GM19455 (cell line): ENCODE data around the gene CAPN11.
"Not testable (repeated sequence)": the region's sequence is repeated elsewhere in the genome, so short reads cannot be mapped to it uniquely, and the experiment has no call there.

Experiments
- ATAC-seq: cut with Tn5 transposase; IDR thresholded peaks from one replicate; pipeline ENCODE4 v1.9.1; 2021; ENCODE audit not compliant: unreplicated experiment

The CAPN11 gene

DNA sequence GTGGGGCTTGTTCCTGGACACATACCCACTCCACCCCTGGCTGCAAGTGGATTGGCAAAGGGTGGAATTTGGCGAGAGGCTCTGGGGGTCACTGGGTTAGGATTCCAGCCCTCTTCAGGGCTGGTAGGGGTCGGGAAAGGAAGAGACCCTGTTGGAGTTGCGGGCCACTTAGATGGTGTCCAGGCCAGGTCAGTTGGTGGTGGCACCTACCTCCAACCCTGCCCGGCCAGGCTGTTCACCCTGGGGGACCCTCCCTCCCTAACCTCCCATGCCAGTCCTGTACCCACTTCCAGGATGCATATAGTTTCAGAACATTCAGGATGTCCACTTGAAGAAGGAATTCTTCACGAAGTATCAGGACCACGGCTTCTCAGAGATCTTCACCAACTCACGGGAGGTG, 21.0 kb downstream of the CAPN11 start:
- no peak for ATAC-seq

DNA sequence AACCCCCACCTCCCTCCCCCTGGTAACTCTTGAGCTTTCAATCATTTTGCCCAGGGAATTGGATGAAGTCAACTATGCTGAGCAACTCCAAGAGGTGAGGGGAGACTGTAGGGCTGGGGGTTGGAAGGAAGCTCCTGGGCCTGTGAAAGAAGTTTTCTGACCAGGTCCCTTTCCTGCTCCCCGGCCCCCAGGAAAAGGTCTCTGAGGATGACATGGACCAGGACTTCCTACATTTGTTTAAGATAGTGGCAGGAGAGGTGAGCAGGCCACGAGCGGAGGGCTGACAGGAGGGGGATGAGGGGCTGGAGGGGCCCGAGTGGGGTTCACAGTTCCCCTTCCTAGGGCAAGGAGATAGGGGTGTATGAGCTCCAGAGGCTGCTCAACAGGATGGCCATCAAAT, 21.8 kb downstream of the CAPN11 start:
- no peak for ATAC-seq

DNA sequence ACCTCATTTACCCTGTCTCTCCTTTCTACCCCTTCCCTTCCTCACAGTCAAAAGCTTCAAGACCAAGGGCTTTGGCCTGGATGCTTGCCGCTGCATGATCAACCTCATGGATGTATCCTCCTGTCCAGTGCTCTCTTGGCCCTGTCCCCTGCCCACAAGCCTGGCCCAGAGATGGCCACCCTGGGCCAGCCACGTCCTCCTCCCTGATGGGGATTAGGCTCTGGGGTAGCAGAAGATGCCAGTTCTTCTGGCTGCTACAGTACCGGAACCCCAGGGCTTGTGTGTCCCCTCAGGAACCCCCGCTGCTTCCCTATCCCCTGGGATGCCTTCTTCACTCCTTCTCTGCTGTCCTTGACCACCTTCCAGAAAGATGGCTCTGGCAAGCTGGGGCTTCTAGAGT, 22.3 kb downstream of the CAPN11 start:
- ATAC-seq, result no peak

DNA sequence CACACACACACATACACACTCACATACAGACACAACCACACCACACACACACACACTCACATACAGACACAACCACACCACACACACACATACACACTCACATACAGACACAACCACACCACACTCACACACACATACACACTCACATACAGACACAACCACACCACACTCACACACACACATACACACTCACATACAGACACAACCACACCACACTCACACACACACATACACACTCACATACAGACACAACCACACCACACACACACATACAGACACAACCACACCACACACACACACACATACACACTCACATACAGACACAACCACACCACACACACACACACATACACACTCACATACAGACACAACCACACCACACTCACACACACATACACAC, 23.2 kb downstream of the CAPN11 start:
- not testable (repeated sequence) for ATAC-seq

DNA sequence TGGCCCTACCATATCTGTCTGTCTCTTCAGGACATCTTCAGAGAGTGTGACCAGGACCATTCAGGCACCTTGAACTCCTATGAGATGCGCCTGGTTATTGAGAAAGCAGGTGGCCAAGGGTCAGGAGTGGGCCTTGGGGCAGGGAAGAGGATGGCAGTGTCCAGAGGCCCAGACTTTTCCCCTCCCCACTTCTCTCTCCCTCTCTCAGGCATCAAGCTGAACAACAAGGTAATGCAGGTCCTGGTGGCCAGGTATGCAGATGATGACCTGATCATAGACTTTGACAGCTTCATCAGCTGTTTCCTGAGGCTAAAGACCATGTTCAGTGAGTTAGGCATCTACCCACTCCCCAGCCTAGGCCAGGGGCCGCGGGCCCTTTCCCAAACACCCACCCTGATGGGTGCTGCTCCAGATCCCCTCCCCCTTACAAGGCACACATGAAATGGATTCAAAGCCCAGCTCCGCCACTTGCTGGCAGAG, 24.3 kb downstream of the CAPN11 start:
- no peak for ATAC-seq

DNA sequence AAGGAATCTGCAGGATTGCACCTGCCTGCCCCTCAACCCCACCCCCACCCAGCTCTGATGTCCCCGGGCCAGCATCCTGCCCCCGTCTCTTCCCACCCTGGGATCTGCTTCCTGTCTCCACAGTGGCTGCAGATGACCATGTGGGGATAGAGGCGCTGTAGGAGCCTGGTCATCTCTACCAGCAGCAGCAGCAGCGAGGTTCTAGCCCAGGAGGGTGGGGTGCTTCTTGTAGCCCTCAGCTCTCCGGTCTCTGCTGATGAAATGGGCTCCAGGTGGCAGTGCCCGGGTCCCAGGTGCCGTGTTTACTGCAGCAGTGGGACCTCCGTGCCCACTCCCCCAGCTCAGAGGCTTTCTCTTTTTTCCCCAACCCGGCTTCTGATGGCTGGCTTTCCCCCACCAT, 25.2 kb downstream of the CAPN11 start:
- no peak for ATAC-seq

DNA sequence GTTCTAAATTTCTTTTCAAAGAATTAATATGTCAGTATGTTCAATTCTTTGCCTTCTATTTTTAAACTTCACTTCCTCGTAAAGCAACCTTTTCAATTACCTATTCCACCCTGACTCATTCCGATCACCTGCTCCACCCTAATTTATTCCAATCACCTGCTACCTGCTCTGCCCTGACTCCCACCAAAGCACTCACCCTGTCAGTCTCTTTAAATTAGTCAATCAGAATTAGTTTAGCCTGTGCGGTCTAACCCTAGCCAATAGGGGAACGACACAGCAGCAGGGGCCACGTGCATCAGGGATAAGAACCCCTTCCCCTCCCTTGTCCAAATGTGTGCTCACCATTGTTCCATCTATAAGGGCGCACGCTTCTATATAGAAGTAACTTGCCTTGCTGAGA, 26.7 kb downstream of the CAPN11 start:
- ATAC-seq, result not testable (repeated sequence)

DNA sequence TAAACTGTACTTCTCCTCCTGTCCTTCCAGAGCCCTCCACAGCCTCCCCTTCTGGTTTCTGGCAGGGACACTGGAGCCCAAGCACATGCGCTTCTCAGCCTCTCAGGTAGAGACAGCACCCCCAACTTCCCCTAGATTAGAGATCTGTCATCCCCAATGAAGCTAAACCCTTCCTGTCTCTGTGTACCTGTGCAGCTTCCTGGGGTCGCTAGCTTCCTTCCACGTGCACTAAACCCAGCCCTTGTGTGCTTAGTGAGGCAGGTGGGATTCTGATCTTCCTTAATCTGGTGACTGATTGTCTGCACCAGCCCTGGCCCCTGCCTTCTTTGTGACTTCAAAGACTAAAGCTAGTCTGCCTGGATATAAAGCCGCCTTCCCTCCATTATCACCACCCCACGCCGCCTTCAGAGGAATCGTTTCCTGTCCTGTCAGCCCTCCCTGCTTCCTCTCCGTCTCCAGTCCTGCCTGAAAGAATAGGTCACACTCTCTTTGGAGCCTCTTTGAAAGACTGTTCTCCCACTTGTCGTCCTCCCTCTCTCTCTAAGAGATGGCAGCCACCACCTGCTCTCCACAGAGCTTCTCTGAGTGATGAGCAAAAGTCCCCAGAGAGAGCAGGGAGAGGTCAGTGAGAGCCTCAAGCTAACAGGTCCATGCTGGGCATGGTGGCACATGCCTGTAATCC, 27.5 kb downstream of the CAPN11 start:
- no peak for ATAC-seq

DNA sequence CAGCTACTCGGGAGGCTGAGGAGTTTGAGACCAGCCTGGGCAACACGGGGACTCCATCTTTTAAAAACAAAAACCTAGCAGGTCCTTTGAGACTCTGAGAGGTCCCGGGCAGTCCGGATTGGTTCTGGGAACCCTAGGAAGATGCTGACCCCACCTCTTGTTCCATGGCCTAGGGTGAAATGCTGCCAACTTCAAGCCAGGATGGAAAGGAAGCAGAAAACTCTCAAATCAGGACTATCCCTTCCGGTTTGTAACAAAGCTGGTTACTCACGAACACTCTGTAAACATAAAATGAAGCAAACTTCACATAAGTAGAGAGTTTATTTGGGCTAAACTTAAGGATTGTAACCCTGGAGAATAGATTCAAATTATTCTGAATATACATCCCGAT, 28.0 kb downstream of the CAPN11 start:
- ATAC-seq, result no peak

DNA sequence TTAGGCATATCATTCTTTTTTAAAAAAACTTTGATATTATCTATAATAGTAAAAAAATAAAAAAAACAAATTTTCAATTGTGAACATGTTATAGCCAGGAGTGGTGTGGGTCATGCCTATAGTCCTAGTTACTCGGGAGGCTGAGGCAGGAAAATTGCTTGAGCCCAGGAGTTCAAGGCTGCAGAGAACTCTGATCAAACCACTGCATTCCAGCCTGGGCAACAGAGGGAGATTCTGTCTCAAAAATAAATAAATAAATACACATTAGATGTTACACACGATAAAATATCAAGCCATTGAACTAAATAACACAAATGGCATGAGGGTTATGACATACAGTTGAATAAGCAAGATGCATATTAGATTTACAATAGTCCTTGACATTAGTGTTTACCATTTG, 30.2 kb downstream of the CAPN11 start:
- no peak for ATAC-seq

DNA sequence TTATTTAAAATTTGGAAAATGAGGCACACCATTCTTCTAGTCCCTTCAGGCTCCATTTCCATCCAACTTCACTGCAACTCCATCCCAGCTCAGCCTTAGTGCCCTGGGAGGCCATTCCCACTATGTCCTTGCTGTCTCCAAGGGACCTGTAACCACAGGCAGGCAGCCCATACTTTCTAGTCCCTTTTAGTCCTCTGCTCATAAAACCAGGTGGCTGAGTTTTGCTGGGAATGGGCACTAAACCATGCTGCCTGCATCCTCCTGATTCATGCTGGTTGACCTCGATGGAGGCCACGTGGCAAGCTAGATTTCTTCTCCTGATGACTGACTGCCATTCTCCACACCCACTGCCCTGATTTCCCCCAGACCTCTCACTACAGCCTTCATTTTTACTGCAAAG, 30.6 kb downstream of the CAPN11 start:
- no peak for ATAC-seq

DNA sequence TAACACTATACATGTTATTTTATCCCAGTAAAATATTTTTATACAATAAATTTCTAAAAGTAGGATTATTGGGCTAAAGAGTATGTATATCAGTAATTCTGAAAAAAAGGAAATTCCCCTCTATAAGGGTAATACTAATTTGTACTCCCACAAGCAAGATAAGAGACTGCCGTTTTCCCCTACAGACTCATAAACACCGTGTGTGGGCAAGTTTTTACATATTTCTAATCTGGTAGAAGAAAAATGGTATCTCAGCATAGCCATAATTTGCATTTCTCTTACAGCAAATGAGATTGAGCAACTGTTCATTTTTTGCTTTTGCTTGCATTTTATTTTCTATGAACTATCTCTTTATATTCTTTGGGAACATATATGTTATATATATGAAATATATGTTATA, 32.1 kb downstream of the CAPN11 start:
- ATAC-seq, result no peak

DNA sequence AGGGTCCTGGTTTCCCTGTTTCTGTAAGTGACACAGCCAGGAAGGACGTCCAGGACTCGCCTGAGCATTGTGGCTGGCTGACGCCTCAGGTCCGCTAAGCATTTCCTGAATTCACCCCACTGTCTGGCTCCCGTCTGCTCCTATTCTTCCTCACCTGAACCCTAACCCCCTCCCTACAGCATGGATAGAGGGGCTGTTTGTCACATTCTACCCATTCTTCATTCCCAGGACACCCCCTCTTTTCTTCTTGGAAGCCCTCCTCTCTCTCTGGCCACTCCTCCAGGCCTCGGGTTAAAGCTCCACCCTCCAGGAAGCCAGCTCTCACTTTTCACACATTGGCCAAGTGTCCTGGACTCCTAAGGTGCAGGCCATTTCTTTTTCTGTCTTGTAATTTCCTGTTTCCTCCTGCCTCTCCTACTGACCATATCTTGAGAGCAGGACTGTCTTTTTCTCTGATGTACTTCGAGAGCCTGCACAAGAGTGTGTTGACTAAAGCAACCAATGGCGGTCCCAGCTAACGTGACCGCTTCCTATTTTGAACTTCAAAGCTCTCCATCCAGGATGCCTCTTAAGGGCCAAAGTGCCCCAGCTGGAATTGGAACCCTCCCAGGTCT, 33.9 kb downstream of the CAPN11 start:
- ATAC-seq, result no peak

DNA sequence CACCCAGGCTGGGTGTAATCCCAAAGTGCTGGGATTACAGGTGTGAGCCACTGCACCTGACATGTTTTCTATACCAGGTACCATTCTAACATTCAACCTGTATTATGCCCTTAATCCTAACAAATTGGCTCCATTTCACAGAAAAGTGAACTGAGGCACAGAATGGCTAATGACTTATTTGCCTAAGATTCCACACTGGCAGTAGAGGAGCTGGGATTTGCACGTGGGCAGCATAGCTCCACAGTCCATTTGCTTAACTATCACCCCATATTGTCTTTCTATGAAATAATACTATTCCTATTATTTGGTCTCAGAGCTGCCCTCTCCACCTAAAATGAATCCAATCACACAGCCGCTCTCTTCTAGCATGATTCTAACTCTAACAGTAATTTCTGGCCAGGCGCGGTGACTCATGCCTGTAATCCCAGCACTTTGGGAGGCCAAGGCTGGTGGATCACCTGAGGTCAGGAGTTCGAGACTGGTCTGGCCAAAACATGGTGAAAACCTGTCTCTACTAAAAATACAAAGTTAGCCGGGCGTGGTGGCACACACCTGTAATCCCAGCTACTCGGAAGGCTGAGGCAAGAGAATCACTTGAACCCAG, 34.8 kb downstream of the CAPN11 start:
- no peak for ATAC-seq

DNA sequence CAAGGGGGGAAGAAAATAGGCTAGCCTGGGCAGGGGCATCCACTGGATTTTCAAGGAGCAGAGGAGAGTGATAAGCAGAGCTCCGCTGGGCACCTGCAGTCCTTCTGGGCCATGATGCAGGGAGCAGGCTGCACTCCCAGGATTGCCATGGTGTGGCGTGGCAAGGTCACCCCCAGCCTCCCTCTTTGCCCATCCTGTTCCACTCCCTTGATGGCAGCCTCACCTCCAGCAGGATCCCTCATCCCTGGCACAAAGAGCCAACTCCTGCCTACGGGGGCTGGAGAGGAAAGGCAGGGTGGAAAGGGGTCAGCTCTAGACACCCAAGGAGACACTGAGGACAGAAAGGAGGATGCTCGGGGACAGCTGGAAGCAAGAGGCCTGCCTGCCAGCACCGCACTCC, 35.7 kb downstream of the CAPN11 start:
- no peak for ATAC-seq

DNA sequence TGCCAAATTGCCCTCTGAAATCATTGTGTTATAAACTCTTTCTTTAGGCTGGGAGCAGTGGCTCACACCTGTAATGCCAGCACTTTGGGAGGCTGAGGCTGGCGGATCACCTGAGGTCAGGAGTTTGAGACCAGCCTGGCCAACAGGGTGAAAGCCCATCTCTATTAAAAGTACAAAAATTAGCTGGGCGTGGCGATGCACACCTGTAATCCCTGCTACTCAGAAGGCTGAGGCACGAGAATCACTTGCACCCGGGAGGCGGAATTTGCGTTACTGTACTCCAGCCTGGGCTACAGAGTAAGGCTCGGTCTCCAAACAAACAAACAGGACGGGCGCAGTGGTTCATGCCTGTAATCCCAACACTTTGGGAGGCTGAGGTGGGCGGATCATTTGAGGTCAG, 37.7 kb downstream of the CAPN11 start:
- not testable (repeated sequence) for ATAC-seq

DNA sequence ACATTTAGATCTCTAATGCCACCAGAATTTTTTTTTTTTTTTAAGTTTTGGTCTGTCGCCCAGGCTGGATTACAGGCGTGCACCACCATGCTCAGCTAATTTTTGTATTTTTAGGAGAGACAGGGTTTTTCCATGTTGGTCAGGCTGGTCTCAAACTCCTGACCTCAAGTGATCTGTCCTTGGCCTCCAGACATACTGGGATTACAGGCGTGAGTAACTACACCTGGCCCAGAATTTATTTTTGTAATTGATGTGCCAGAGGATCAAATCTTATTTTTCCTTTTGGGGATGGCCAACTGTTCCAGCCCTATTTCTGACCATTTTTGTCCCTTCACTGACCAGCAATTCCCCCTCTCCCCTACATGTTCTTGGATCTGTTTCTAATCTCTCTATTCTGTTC, 40.1 kb downstream of the CAPN11 start:
- ATAC-seq, result no peak

DNA sequence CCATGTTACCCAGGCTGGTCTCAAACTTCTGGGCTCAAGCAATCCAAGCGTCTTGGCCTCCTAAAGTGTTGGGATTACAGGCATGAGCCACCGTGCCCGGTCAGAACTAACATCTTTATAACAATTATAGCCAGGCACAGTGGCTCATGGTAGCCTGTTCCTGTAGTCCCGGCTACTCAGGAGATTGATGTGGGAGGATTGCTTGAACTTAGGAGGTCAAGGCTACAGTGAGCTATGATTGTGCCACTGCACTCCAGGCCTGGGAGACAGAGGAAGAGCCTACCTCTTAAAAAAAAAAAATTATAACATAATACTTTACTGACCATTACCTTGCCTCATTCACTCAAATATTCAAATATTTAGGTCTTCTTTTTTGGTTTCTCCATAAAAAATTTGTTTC, 41.3 kb downstream of the CAPN11 start:
- ATAC-seq, result no peak

DNA sequence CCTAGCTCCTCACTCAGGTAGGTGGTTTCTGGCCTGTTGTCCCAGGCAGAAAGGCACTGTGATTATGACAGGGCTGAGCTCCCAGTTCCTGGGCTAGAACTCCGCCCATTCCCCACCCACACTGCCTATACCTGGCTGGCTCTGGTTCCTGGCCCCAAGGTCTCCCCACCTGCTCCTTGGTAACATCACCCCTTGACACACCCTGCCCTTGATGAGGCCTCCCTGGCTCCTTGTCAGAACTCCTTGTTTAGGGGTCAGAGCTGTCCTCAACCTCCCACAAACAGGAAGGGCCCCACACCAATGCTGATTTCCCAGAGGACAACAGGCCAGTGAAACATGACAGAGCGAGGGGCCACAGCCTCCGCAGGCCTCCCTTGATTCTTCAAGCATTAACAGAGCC, 42.6 kb downstream of the CAPN11 start:
- no peak for ATAC-seq

DNA sequence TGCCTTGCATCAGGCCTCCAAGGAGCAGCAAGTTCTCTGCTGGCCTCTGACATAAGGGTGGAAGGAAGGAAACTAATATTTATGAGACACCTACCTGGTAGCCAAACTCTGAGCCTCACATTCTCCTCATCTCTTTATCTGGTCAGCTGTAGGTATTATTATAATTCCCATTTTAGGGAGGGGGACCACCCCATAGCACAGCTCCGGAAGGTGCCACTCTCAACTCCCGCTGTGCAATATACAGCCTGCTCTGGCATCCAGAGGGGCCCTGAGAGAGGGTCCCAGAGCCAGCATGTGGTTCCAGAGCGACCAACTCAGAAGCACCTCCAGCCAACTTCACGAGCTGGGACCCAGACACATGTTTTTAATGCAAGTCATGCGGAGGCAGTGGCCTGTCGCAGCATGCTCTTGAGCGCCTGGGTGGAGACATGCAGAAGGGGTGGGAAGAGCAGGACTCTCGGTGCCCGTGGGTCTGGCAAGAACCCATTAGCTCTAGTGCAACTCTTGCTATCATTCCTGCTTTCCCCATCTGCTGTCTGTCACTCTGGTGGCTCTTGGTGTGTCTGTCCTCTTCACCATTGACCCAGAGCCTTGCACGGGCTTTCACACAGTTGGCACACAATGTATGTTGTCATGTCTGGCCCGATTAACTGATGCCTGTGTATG, 43.2 kb downstream of the CAPN11 start:
- ATAC-seq, result no peak

DNA sequence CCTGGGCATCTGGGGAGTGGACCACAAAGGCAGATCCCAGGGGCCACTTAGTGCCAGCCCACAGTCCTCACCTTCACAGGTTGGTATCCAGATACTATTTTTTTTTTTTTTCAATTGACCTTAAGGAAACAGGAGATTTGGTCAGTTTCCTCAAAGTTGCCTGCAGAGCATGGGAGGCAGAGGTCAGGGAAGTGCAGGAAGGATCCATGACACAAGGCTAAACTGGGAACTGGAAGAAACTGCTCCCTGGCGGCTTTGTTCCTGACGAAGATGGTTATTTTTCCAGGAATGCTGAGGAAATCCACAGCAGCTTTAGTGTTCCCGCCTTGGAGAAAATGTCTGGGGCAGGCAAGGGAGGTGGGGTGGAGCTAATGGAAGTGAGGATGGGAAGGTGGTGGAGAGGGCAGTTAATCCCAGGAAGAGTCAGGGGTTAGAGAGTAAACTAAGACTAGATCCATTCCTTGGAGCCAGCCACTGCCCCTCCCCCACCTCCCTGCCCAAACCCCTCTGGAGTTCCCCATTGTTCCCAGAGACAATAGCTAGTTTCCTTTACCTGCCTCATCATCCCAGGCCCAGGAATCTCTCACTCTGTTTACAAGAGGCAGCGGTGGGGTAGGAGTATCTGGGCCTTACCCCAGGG, 43.8 kb downstream of the CAPN11 start:
- ATAC-seq, result no peak
